Osteocyte (in vitro differentiated cells): ENCODE results near the gene IGF2R. TPM values are rescaled to one million over a fixed set of nuclear protein-coding genes. Genes with fewer than 3 reads are reported as not detected.
A peak's percentile ranks its signal among the peaks of the same experiment; 100 is the strongest.

Experiments used
- DNase-seq: peaks from one replicate; pipeline ENCODE4 v3.0.0; 2021; ENCODE audit warnings: mixed read lengths; ENCODE audit not compliant: unreplicated experiment; ENCODE audit errors: extremely low spot score
- H3K27ac Mint-ChIP-seq: one replicate; pipeline ENCODE4 v1.8.0; 2021; ENCODE audit warnings: mild to moderate bottlenecking, mixed read lengths; ENCODE audit not compliant: unreplicated experiment
- H3K27me3 Mint-ChIP-seq: one replicate; pipeline ENCODE4 v1.8.0; 2021; ENCODE audit warnings: mixed read lengths; ENCODE audit not compliant: unreplicated experiment
- H3K36me3 Mint-ChIP-seq: one replicate; pipeline ENCODE4 v1.8.0; 2021; ENCODE audit warnings: mixed read lengths; ENCODE audit not compliant: unreplicated experiment
- H3K4me1 Mint-ChIP-seq: one replicate; pipeline ENCODE4 v1.8.0; 2021; ENCODE audit warnings: mixed read lengths; ENCODE audit not compliant: unreplicated experiment
- H3K4me3 Mint-ChIP-seq: one replicate; pipeline ENCODE4 v1.8.0; 2021; ENCODE audit warnings: mild to moderate bottlenecking, moderate library complexity, mixed read lengths; ENCODE audit not compliant: unreplicated experiment
- H3K9me3 Mint-ChIP-seq: one replicate; pipeline ENCODE4 v1.8.0; 2021; ENCODE audit warnings: mixed read lengths; ENCODE audit not compliant: unreplicated experiment
- total RNA-seq: library from RNA; stranded (reverse); gene quantifications from 2 replicates; pipeline ENCODE4 v1.2.1, GENCODE V29; 2021
- TF ChIP-seq, protein P1 (sequence below): fragments of 200-600 bp; sonication (generic); IDR thresholded peaks from 2 replicates; pipeline ENCODE4 v1.5.0; 2021; ENCODE audit warnings: antibody characterized with exemption, mild to moderate bottlenecking, moderate library complexity

IGF2R gene
- total RNA-seq, 1 donor from 2014 or later: 196 TPM

DNA sequence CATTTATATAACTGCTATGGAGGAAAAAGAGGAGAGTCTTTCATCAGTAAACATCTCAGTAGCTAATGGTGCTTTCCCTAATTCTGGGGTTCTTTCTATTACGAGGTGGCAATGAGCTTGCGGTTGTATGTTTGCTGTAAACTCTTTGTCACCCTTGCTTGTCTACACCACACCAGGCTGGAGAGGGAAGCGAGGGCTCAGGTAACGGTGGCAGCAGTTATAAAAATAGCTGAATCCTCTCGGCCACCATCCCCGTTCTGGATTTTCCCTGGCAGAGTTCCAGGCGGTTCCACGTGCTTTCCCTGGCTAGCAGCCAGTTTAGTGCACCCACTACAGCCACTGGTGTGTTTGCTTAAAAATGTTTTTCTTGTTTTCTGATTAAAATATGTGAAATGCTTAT is 39.1 kb upstream of the IGF2R start:
- Mint-ChIP-seq H3K27me3 (peaks cover 4% of the 10 kb centered on the region), H3K9me3 (no peaks in the 10 kb centered on the region), H3K27ac (no peak overlapping the region), H3K36me3 (no peaks in the 10 kb centered on the region), H3K4me1 (peaks cover 23% of the 10 kb centered on the region), H3K4me3 (no peak overlapping the region)
- no peak for DNase-seq
- TF ChIP-seq, protein P1, sequence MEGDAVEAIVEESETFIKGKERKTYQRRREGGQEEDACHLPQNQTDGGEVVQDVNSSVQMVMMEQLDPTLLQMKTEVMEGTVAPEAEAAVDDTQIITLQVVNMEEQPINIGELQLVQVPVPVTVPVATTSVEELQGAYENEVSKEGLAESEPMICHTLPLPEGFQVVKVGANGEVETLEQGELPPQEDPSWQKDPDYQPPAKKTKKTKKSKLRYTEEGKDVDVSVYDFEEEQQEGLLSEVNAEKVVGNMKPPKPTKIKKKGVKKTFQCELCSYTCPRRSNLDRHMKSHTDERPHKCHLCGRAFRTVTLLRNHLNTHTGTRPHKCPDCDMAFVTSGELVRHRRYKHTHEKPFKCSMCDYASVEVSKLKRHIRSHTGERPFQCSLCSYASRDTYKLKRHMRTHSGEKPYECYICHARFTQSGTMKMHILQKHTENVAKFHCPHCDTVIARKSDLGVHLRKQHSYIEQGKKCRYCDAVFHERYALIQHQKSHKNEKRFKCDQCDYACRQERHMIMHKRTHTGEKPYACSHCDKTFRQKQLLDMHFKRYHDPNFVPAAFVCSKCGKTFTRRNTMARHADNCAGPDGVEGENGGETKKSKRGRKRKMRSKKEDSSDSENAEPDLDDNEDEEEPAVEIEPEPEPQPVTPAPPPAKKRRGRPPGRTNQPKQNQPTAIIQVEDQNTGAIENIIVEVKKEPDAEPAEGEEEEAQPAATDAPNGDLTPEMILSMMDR: no peak

DNA sequence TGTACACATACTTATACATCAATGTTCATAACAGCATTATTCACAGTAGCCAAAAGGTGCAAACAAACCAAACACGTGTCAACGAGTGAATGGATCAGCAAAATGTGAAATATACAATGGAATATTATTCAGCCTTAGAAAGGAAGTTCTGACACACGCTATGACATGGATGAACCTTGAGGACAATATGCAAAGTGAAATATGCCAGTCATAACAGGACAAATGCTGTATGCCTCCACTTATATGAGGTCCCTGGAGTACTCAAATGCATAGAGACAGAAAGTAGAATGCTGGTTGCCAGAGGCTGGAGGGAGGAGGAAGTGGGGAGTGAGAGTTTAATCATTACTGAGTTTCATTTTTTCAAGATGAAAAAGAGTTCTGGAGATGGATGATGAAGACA is 37.8 kb upstream of the IGF2R start:
- peak; percentile 1 for DNase-seq
- no peak overlapping the region for H3K27ac Mint-ChIP-seq
- no peaks in the 10 kb centered on the region for H3K27me3 Mint-ChIP-seq
- H3K36me3 Mint-ChIP-seq: no peaks in the 10 kb centered on the region
- TF ChIP-seq, protein P1: no peak
- peaks cover 21% of the 10 kb centered on the region for H3K4me1 Mint-ChIP-seq
- H3K4me3 Mint-ChIP-seq: no peak overlapping the region
- H3K9me3 Mint-ChIP-seq: peaks cover 7% of the 10 kb centered on the region

DNA sequence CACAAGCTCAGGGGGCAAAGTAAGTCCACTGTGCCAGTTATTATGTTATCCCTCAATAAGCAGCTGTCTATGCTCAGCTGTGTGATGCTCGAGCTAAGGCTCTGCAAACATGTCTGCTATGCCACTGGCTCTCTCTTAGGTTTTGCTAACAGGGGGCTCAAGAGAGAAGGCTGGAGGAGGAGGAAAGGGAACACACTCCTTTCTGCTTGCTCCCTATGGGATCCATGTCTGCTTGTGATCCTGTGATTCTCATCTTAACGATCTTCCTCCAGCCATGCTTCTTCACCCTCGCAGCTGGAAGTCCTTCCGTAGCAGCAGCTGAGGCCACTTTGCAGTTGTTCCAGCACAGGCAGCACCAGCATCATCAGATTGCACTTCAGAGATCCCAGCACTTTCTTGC is 37.0 kb upstream of the IGF2R start:
- peaks cover 21% of the 10 kb centered on the region for H3K4me1 Mint-ChIP-seq
- no peaks in the 10 kb centered on the region for H3K27me3 Mint-ChIP-seq
- H3K4me3 Mint-ChIP-seq: no peak overlapping the region
- no peaks in the 10 kb centered on the region for H3K36me3 Mint-ChIP-seq
- TF ChIP-seq, protein P1: no peak
- no peak overlapping the region for H3K27ac Mint-ChIP-seq
- peaks cover 7% of the 10 kb centered on the region for H3K9me3 Mint-ChIP-seq
- DNase-seq: peak; percentile 21

DNA sequence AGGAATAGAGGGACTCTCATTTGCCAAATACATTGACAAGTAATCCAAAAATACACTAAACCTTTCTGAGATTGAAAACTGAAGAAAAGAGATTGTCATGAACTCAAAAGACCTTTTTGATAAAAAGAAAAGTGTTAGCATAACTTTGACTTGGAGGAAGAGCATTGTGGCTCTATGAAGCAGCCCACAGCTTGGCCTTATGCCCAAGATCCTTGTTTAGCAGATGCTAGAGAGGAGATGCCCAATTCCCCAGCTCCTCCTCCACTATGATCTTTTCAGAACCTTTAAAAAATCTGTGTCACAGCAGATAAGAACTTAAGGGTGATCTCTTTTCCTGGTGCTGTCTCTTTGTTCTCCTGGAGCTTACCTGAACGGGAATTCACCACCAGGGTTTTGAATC is 35.8 kb upstream of the IGF2R start:
- Mint-ChIP-seq H3K27me3 (no peaks in the 10 kb centered on the region), H3K36me3 (no peaks in the 10 kb centered on the region), H3K4me1 (peaks cover 21% of the 10 kb centered on the region), H3K4me3 (no peak overlapping the region), H3K27ac (no peak overlapping the region), H3K9me3 (peaks cover 7% of the 10 kb centered on the region)
- DNase-seq: no peak
- TF ChIP-seq, protein P1: no peak

DNA sequence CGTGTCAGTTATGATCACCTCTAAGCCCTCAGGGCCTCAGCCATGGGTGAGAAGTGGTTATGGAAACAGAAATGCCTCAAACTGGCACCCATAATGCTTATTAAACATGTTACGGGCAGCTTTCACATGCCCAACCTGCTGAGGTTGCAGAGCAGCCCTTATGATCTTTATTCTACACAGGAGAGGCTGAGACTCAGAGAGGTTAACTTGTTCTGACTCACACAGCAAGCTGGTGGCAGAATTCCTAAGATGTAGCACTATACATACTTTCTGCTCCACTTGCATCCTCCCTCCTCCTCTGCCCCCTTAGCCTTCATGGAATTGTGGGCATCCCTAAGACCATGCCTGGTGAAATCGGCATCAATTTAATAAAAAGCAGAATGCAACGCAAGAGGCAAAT is 34.7 kb upstream of the IGF2R start:
- Mint-ChIP-seq H3K4me1 (peaks cover 21% of the 10 kb centered on the region), H3K36me3 (no peaks in the 10 kb centered on the region), H3K27ac (no peak overlapping the region), H3K4me3 (no peak overlapping the region), H3K27me3 (no peaks in the 10 kb centered on the region), H3K9me3 (peaks cover 13% of the 10 kb centered on the region)
- TF ChIP-seq, protein P1: no peak
- DNase-seq: peak; percentile 25
